Measurements from ENCODE around the gene TUSC2.
A peak's percentile ranks its signal among the peaks of the same experiment; 100 is the strongest.

Gene TUSC2

GRCh38 chr3:50354850-50355249 lies 26.8 kb upstream of the TUSC2 start:
- DNase-seq (ENCODE audit: extremely low read depth in 1 of 2, low read depth in 1 of 2) = no peak

DNA sequence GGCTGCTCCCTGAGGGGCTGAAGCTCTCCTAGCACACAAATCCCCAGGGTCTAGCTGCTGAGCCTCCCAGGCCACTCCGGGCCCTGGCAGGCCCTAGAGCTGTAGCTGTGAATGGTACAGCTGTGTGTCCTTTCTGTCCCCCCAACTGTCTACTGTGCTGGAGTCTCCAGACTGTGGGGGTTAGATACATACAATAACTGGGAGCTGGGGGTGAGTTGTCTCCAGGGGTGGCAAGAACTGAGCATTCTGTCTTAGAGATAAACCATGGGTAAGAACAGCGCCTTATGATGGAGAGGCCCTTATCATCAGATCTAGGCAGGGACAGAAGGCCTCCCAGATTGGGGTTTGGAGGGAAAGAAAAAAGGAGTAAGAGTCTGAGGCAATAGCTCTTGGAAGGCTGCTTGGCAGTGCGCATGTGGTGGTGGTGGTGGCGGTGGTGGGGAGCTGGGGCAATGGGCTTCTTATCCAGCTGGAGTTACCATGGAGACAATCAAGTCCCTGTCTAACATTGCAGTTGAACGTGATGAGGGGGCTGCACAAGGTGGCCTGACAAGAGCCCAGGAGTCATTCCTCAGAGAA lies 26.3 kb upstream of the TUSC2 start:
- no peak for DNase-seq (ENCODE audit: extremely low read depth in 1 of 2, low read depth in 1 of 2)

DNA sequence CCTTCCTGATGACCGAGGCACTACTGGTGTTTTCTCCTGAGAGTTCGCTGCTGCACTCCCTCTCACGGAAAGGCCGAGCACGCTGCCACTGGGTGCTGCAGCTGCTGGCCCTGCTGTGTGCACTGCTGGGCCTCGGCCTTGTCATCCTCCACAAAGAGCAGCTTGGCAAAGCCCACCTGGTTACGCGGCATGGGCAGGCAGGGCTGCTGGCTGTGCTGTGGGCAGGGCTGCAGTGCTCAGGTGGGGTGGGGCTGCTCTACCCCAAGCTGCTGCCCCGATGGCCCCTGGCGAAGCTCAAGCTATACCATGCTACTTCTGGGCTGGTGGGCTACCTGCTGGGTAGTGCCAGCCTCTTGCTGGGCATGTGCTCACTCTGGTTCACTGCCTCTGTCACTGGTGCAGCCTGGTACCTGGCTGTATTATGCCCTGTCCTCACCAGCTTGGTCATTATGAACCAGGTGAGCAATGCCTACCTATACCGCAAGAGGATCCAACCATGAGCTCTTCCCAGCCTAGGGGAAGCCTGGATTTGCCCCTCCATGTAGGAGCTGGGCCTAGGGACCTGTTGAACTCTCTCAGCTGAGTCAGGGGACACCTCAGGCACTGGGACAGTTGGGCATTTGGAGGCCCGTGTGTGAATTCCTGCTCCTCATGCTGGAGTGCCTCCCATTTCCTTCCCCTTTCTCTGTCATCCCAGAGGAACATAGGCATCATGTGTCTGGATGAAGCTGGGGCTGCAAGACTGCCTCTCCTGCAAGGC lies 25.4 kb upstream of the TUSC2 start:
- DNase-seq (ENCODE audit: extremely low read depth in 1 of 2, low read depth in 1 of 2) = no peak

DNA sequence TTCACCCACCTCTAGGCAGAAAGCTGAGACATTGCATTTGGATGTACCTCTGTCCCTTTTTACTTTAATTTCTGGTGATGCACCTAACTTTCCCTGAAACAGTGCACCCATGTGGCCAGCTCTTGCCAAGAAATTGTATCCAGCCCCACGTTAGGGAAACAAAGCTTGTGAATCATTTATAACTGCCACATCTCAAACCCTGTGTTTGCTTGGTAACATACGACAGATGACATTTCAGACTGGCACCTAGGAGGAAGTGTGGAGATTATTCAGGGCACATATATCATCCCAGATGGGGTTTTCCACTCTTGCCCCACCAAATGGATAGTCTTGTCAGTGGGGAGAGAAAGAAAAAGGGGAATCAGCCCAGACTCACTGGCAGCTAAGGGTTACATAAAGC lies 24.8 kb upstream of the TUSC2 start:
- DNase-seq (ENCODE audit: extremely low read depth in 1 of 2, low read depth in 1 of 2) = no peak

DNA sequence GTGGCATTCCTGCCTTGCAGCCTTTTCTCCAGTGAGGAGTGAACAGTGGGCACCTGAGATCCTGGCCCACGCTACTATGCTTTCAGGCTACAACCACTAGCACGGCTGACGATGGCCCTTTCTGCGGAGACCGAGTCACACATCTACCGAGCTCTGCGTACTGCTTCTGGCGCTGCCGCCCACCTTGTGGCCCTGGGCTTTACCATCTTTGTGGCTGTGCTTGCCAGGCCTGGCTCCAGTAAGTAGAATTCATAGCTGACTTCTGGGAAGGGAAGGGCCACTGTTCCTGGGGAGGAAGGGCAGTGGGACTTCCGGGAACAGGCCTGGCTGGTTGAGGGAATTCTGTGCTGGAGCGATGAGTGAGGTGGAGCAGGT lies 23.3 kb upstream of the TUSC2 start:
- DNase-seq (ENCODE audit: extremely low read depth in 1 of 2, low read depth in 1 of 2) = no peak

DNA sequence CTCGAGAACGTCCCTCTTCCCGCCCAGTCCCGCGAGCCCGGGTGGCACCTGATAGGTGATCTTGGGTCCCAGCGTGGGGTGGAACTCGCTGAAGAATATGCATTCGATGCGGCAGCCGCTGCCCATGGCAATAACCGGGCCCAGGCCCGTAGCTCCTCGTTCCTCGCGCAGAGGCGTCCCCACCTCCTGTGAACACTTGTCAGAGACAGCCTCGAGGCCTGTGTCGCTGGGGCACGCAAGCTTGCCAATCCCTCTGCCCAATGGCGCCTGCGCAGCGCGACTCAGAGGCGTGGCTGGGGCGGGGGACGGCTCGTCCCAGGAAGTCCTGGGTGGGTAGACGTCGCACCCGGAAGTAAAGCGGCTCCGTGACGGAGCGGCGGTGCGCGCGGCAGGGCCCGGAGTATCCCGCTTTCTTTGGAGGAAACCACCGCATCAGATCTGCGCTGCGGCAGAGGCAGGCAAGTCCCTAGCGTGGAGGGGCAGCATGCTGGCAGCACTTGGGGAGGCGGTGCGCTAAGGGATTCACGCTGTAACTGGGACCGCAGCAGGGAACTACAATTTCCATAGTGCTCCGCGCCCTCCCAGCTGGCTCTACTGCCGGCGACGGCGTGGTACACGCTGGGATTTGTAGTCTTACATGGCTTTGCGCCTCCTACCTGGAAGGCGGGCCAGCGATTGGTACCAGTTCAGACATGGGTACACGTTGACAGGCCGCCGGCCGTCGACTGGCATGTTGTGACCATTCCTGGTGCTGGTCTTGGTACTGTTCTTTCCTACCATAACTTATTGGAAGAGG lies 22.7 kb upstream of the TUSC2 start, which contains the start of the genes CYB561D2 and NPRL2:
Gene CYB561D2 (plus strand): TSS at position 336 of the 796 bp plus-strand sequence. CDS start 572 bp downstream, outside the sequence.
Gene NPRL2 (minus strand): TSS at position 249 of the 796 bp plus-strand sequence. CDS start 123 bp downstream, at position 126.
- peak; percentile 92 to 100 for DNase-seq (ENCODE audit: extremely low read depth in 1 of 2, low read depth in 1 of 2)

DNA sequence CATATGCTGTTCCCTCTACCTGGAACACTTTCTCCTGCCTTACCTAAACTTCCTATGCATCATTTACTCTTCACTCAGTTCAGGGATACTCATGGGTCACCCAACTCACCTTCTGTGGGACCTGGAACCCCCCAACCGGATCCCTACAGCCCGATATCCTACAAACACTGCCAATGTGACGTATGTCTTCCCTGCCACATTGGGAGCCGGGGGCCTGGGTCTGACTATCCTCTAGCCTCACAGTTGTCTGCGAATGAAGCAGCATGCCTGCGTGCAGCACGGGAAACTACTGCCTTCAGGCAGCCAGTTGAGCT lies 22.1 kb upstream of the TUSC2 start:
- DNase-seq (ENCODE audit: extremely low read depth in 1 of 2, low read depth in 1 of 2) = no peak

DNA sequence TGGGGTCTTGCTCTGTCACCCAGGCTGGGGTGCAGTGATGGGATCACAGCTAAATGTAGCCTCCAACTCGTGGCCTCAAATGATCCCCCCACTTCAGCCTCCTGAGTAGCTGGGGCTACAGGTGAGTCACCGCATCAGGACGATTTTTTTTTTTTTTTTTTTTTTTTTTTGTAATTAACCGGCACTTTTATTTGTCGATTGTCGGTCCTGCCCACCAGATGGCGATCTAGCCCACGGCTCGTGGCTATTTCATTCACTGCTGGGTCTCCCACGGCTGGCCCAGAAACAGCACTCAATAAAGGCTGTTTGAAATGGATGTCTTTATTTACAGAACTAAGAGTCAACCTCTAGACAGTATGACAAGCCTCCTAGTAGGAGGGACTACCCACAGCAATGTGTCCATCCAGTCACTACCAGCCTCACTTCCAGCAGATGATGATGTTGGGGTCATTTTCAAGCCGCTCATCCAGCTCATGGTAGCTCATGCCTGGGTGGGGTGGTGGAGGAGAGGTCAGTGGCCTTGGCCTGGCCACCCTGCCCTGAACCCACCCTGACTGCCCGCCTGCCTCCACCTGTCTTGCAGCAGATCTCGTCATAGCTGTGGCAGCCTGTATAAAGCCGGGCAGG lies 19.3 kb upstream of the TUSC2 start:
- DNase-seq (ENCODE audit: extremely low read depth in 1 of 2, low read depth in 1 of 2) = peak; percentile 47 to 57

GRCh38 chr3:50345586-50346234 lies 17.7 kb upstream of the TUSC2 start, which contains the start of gene ZMYND10:
ZMYND10 (minus strand) TSS chr3:50345732; CDS start chr3:50345579, 153 bp downstream.
- DNase-seq (ENCODE audit: extremely low read depth in 1 of 2, low read depth in 1 of 2) = peak; percentile 38 to 66

- no peak for DNase-seq (ENCODE audit: extremely low read depth in 1 of 2, low read depth in 1 of 2)
Observed at GRCh38 chr3:50345008-50345407, 17.0 kb upstream of the TUSC2 start.

DNA sequence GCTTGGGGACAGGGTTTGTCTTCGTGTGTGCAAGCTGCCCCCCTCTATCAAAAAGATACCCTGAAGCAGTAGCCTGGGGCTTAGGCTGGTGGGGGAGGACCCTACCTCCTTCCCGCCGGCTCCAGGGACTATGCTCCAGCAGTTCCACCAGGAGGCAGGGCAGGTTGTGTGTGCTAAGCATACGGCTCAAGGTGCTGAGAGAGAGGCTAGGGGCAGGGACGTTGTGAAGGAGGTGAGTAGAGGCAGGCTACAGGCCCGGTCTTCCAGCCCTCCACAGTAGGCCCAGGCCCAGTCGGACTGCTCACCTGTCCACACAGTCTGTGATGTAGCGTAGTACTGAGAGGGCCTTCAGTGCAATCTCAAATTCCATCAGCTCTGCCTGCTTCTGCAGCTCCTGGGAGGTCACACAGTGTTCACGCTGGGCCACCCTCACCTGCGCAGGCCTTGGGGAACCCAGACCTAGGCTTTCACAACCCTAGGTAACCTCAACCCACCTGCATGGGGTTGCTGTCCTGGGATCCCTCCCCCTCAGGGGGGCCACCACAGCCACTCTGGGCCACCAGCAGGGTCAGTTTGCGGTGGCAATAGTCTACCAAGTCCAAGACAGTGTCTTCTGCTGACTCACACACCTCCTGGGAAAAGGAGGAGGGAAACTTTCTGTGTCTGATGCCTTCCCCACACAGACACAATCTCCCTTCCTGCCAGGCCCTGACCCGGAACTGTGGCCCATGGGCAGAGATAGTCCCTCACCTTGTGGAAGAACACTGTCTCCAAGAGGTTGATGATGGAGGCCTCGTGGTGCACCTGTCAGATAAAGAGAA lies 15.0 kb upstream of the TUSC2 start:
- DNase-seq (ENCODE audit: extremely low read depth in 1 of 2, low read depth in 1 of 2) = no peak

GRCh38 chr3:50341996-50342650 lies 14.1 kb upstream of the TUSC2 start:
- DNase-seq (ENCODE audit: extremely low read depth in 1 of 2, low read depth in 1 of 2) = no peak

DNA sequence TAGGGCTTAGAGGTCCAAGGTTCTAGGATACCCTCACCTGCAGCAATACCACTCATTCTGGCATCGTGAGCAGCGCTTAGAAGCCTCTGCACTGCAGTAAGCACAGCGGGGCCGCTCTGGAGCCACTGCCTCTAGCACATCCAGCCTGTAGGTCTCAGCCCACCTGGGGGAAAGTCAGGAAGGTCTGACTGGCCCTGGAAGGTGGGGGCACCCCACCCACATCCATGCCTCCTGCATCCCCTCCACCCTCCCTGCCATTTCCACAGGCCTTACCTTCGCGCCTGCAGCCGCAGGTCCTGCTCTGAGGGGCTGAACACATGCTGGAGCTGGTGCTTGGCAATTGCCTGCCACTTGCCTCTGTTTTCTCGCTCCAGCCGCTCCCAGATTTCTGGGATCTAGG lies 13.5 kb upstream of the TUSC2 start:
- no peak for DNase-seq (ENCODE audit: extremely low read depth in 1 of 2, low read depth in 1 of 2)

DNA sequence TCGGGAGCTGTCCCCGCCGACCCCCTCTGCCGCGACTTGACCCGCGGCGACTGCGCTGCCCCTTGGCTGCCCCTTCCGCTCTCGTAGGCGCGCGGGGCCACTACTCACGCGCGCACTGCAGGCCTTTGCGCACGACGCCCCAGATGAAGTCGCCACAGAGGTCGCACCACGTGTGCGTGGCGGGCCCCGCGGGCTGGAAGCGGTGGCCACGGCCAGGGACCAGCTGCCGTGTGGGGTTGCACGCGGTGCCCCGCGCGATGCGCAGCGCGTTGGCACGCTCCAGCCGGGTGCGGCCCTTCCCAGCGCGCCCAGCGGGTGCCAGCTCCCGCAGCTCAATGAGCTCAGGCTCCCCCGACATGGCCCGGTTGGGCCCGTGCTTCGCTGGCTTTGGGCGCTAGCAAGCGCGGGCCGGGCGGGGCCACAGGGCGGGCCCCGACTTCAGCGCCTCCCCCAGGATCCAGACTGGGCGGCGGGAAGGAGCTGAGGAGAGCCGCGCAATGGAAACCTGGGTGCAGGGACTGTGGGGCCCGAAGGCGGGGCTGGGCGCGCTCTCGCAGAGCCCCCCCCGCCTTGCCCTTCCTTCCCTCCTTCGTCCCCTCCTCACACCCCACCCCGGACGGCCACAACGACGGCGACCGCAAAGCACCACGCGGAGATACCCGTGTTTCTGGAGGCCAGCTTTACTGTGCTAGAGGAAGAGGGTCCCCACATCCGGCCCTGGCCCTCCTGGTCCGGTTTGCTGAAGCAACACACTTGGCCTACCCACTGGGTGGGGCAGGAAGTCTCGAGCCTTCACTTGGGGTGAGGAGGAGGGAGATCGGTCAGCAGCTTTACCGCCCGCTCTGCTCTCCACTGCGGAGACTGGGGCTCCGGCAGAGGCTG lies 12.7 kb upstream of the TUSC2 start, which contains the start of gene RASSF1:
Gene RASSF1 (minus strand): TSS at position 389 of the 882 bp plus-strand sequence. CDS start 31 bp downstream, at position 358.
- peak in 1 of 2 donors; percentile 43 for DNase-seq (ENCODE audit: extremely low read depth in 1 of 2, low read depth in 1 of 2)

DNA sequence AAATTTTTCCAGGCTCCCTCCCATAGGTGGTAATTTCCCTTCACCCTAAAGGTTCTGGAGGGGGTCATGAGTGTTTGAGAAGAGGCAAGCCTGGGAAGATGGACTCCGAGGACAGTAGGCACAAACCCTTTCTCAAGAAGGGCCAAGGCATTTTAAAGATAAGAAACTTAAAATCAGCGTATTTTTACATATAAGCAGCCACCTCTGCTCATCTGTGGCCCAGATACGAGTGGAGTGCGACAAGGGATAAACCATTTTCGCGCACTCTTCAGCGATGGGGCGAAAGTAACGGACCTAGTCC lies 12.1 kb upstream of the TUSC2 start:
- no peak for DNase-seq (ENCODE audit: extremely low read depth in 1 of 2, low read depth in 1 of 2)

- no peak for DNase-seq (ENCODE audit: extremely low read depth in 1 of 2, low read depth in 1 of 2)
Observed at GRCh38 chr3:50339485-50340146, 11.6 kb upstream of the TUSC2 start.

- no peak for DNase-seq (ENCODE audit: extremely low read depth in 1 of 2, low read depth in 1 of 2)
Observed at GRCh38 chr3:50338965-50339364, 10.9 kb upstream of the TUSC2 start.

Data from activated CD8-positive, alpha-beta memory T cell treated with anti-CD3 and anti-CD28 coated beads for 1 hour (primary cell).